ENCODE measurements around the gene INSYN2B. TPM values are rescaled to one million over a fixed set of nuclear protein-coding genes. Genes with fewer than 3 reads are reported as not detected.

INSYN2B gene
- total RNA-seq, 1 donor from 2014 or later = 0.56 TPM

DNA sequence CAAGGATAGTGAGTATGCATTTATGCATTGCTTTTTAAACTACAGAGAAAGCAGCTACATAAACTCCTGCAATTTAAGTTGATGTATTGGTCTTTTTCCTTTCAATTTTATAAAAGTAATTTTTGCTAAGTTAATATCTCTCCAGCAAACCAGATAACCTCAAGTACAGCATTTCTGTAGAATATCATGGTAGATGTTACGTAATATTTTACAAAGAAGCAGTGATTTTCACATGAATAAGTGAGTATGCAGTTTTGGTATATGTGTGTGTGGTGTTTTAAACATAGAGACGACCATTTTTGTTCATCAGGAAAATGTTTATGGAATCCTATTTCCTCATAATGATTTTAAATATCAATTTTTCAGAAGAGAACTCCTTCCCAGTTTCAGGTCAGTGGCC lies 118.9 kb downstream of the INSYN2B start:
- no peak for DNase-seq (ENCODE audit: low spot score in 2 of 2, unreplicated experiment in 2 of 2)
- Mint-ChIP-seq H3K9me3 (no peaks in the 10 kb centered on the region), H3K27me3 (ENCODE audit: low read depth) (peaks cover 38% of the 10 kb centered on the region), H3K4me1 (peaks cover 13% of the 10 kb centered on the region), H3K36me3 (no peaks in the 10 kb centered on the region), H3K27ac (no peak overlapping the region), H3K4me3 (no peak overlapping the region)
- TF ChIP-seq, protein P1, sequence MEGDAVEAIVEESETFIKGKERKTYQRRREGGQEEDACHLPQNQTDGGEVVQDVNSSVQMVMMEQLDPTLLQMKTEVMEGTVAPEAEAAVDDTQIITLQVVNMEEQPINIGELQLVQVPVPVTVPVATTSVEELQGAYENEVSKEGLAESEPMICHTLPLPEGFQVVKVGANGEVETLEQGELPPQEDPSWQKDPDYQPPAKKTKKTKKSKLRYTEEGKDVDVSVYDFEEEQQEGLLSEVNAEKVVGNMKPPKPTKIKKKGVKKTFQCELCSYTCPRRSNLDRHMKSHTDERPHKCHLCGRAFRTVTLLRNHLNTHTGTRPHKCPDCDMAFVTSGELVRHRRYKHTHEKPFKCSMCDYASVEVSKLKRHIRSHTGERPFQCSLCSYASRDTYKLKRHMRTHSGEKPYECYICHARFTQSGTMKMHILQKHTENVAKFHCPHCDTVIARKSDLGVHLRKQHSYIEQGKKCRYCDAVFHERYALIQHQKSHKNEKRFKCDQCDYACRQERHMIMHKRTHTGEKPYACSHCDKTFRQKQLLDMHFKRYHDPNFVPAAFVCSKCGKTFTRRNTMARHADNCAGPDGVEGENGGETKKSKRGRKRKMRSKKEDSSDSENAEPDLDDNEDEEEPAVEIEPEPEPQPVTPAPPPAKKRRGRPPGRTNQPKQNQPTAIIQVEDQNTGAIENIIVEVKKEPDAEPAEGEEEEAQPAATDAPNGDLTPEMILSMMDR (IDR thresholded peaks at IDR 0.05; ENCODE audit: unreplicated experiment) = no peak

DNA sequence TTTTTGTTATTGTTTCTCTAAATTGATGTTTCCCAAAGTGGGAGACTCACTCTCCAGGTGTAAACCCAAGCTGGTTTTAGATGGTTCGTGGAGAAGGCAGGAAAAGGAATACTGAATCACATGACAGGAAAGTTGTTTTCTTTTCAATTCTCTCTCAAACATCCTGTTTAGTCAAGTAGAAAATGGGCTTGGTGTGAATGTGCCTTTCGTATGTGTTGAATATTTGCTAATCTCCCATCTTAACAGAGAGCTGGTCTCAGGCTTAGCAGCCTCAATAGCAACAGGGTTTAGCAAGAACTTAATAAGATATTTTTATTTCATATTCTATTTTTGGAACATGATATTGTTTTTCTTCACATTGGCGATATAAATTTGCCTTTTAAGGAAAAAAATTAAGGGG lies 119.7 kb downstream of the INSYN2B start:
- no peak overlapping the region for H3K27ac Mint-ChIP-seq

DNA sequence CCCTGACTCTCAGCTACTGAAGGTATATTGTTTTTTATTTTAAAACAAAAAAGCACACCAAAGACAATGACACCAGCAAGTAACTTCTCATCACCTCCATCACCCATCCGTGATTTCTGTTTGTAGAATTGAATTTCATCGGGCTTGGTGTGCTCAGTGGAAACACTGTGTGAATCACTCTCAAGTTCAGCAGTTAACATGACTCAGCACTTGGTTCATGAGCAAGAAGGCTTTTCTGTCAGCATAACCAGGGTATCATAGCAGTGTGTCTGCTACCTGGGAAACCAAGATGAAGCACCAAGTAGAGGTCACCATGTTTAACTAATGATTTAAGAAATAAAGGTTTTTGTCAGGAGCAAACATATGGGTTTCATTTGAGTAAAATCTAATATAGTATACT lies 123.7 kb downstream of the INSYN2B start:
- H3K27ac Mint-ChIP-seq = no peak overlapping the region
- peaks cover 32% of the 10 kb centered on the region for H3K27me3 Mint-ChIP-seq (ENCODE audit: low read depth)
- no peak overlapping the region for H3K4me3 Mint-ChIP-seq
- no peaks in the 10 kb centered on the region for H3K36me3 Mint-ChIP-seq
- DNase-seq (ENCODE audit: low spot score in 2 of 2, unreplicated experiment in 2 of 2) = no peak
- H3K4me1 Mint-ChIP-seq = peaks cover 2% of the 10 kb centered on the region
- TF ChIP-seq, protein P1 (IDR thresholded peaks at IDR 0.05; ENCODE audit: unreplicated experiment) = no peak
- H3K9me3 Mint-ChIP-seq = peaks cover under 1% of the 10 kb centered on the region

More for the DNA sequence above, 119.7 kb downstream of the INSYN2B start:
- Mint-ChIP-seq H3K4me1 (peaks cover 13% of the 10 kb centered on the region), H3K36me3 (no peaks in the 10 kb centered on the region), H3K9me3 (no peaks in the 10 kb centered on the region), H3K4me3 (no peak overlapping the region), H3K27me3 (ENCODE audit: low read depth) (peaks cover 38% of the 10 kb centered on the region)
- no peak for DNase-seq (ENCODE audit: low spot score in 2 of 2, unreplicated experiment in 2 of 2)
- TF ChIP-seq, protein P1 (IDR thresholded peaks at IDR 0.05; ENCODE audit: unreplicated experiment) = no peak

DNA sequence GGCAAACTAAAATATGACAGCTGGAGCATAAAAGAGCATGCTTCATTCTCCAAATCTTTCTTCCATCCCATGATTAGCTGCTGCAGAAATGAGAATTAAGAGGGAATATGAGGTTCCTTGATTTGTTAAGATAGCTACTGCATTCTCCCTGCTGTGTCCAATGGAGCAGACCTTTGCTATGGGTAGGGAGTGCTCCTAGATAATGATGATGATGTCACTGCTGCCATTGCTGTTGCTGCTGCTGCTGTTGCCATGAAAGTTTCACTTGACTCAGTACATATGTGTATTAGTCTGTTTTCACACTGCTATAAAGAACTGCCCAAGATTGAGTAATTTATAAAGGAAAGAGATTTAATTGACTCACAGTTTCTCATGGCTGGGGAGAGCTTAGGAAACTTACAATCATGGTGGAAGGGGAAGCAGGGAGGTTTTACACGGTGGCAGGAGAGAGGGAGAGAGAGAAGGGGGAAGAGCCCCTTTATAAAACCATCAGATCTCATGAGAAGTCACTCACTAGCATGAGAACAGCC lies 128.9 kb downstream of the INSYN2B start:
- no peaks in the 10 kb centered on the region for H3K4me1 Mint-ChIP-seq
- H3K27ac Mint-ChIP-seq = no peak overlapping the region
- DNase-seq (ENCODE audit: low spot score in 2 of 2, unreplicated experiment in 2 of 2) = no peak
- peaks cover 10% of the 10 kb centered on the region for H3K27me3 Mint-ChIP-seq (ENCODE audit: low read depth)
- no peak overlapping the region for H3K4me3 Mint-ChIP-seq
- TF ChIP-seq, protein P1 (IDR thresholded peaks at IDR 0.05; ENCODE audit: unreplicated experiment) = no peak
- H3K36me3 Mint-ChIP-seq = peaks cover 2% of the 10 kb centered on the region
- H3K9me3 Mint-ChIP-seq = peaks cover 16% of the 10 kb centered on the region

DNA sequence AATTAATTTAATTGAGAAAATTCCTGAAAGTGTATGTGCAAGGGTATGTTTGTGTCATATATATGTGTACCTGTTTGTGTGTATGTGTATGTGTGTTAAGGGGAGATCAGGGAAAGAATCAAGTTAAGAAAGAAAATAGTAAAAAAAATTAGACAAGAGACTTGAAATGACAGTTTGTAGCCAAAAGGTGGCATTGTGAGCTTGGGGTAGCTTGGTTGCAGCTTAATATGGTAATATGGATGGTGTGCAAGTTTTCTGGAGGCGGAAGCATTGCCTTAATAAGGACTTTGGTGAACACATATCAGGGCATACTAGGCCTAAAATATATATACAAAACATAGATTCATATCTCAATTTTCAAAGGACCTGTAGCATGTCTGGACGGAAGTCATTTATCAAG lies 129.9 kb downstream of the INSYN2B start:
- Mint-ChIP-seq H3K27me3 (ENCODE audit: low read depth) (peaks cover 11% of the 10 kb centered on the region), H3K4me1 (no peaks in the 10 kb centered on the region), H3K4me3 (no peak overlapping the region), H3K36me3 (peaks cover 2% of the 10 kb centered on the region), H3K27ac (no peak overlapping the region), H3K9me3 (peaks cover 16% of the 10 kb centered on the region)
- TF ChIP-seq, protein P1 (IDR thresholded peaks at IDR 0.05; ENCODE audit: unreplicated experiment) = no peak
- no peak for DNase-seq (ENCODE audit: low spot score in 2 of 2, unreplicated experiment in 2 of 2)

DNA sequence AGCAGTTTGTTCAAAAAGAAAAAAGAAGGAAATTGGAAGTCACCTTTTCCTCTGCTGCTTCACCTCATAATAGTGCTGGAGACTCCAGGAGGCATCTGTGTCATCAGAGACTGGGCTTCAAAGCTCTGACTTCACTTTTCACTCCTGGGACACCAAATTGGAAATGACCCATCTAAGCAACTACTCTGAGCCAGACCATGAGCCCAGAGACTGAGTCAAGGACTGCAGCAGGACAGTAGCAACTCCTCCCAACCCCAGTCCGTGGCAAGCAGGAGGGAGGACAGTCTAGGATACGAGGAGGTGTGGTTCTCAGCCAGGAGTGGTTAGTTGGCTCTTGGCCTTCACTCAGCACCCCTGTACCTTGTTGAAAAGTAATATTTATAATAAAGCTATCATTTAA lies 131.5 kb downstream of the INSYN2B start:
- Mint-ChIP-seq H3K27me3 (ENCODE audit: low read depth) (peaks cover 17% of the 10 kb centered on the region), H3K27ac (no peak overlapping the region), H3K4me3 (no peak overlapping the region), H3K9me3 (peaks cover 16% of the 10 kb centered on the region), H3K36me3 (peaks cover 2% of the 10 kb centered on the region), H3K4me1 (no peaks in the 10 kb centered on the region)
- TF ChIP-seq, protein P1 (IDR thresholded peaks at IDR 0.05; ENCODE audit: unreplicated experiment) = no peak
- no peak for DNase-seq (ENCODE audit: low spot score in 2 of 2, unreplicated experiment in 2 of 2)
